DND-41 (cell line): ENCODE measurements around the gene FBN1.

ENCODE experiments used
- EZH2 ChIP-seq: IDR thresholded peaks from 3 replicates; pipeline ENCODE4 v1.6.1; 2012; ENCODE audit warnings: borderline replicate concordance, low read depth, mild to moderate bottlenecking, moderate library complexity, low read length, inconsistent platforms; ENCODE audit not compliant: severe bottlenecking
- TF ChIP-seq, protein P1 (sequence below): IDR thresholded peaks from 2 replicates; pipeline ENCODE4 v1.5.1; 2012; ENCODE audit warnings: borderline replicate concordance, low read length, moderate library complexity, mild to moderate bottlenecking; ENCODE audit not compliant: poor library complexity, severe bottlenecking; ENCODE audit errors: extremely low read depth

DNA sequence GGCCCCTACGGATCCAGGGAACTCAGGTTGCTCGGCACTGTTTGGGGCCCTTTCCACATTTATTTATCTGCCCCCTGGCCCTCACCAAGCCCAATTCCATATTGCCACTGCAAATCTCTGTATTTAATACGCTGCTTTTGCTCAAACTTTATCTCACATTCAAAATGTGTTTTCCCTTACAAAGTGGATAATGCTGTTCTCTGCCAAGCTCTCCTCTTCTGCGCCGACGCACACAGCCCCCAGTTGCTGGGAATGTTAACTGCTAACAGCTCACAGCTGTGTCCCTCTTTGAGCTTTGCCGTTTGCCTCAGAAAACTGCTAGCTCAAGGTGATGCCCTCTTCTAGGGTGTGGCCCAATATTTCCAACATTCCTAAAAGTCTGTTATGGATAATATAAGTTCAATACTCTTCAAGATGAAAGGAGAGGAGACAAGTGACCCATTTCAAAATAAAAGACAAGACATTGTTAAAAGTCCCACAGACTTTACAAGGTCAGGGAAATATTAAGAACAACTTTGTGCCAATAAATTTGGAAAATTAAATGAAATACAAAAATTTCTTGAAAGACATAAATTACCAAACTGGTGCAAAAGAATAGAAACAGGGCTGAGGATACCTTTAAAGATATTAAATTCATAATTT, 12.6 kb upstream of the FBN1 start:
- TF ChIP-seq, protein P1, sequence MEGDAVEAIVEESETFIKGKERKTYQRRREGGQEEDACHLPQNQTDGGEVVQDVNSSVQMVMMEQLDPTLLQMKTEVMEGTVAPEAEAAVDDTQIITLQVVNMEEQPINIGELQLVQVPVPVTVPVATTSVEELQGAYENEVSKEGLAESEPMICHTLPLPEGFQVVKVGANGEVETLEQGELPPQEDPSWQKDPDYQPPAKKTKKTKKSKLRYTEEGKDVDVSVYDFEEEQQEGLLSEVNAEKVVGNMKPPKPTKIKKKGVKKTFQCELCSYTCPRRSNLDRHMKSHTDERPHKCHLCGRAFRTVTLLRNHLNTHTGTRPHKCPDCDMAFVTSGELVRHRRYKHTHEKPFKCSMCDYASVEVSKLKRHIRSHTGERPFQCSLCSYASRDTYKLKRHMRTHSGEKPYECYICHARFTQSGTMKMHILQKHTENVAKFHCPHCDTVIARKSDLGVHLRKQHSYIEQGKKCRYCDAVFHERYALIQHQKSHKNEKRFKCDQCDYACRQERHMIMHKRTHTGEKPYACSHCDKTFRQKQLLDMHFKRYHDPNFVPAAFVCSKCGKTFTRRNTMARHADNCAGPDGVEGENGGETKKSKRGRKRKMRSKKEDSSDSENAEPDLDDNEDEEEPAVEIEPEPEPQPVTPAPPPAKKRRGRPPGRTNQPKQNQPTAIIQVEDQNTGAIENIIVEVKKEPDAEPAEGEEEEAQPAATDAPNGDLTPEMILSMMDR = no peak
- TF ChIP-seq EZH2 = no peak
